ENCODE measurements around the gene TRIP12.

DNA sequence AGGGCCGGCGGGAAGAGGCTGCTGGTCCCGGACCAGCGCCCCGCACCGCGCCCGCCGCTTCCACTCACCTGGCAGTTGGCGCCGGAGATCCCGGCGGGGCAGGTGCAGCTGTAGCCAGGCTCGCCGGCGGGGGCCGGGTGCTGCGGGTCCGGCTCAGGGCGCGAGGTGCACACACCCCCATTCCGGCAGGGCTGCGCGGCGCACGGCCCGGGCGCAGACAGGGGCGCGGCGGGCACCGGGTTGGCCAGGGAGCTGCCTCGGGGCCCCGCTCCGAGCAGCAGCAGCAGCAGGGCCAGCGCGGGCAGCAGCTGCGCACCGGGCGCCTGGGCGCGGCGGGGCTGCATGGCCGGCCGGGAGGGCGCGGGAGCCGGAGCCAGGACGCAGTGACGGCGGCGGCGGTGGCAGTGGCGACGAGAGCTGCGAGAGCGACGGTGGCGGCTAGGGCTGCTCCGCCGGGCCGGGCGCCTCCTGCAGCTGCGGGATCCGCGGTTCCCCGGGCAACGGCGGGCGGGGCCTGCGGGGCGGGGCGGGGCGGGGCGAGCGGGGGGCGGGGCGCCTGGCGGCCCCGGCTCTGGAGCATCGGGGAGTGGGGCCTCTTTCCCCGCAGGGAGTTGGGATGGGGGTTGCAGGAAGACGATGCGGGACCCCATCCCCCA lies 207.6 kb downstream of the TRIP12 start, which contains the start of gene DNER:
- no peak for TF ChIP-seq CTCF (IDR thresholded peaks at IDR 0.05; ENCODE audit: low read length)
- no peak for TF ChIP-seq EZH2 (optimal IDR thresholded peaks at IDR 0.05; ENCODE audit: low read depth, low read length)

All from MM.1S (cell line).